Body of pancreas (tissue), 4 donors: ENCODE data around the gene TMEM167A. TPM values are rescaled to one million over a fixed set of nuclear protein-coding genes. Genes with fewer than 3 reads are reported as not detected.

Experiments used
- ATAC-seq: fragments of 150-250 bp; one replicate; pipeline ENCODE4 v1.9.1; 2016
- DNase-seq, 4 donors: peaks; one replicate each; pipeline ENCODE4 v3.0.0-alpha.2; 2019
- H3K27ac ChIP-seq, 4 donors: fragments of 200-600 bp; sonication (generic); 1 replicate in 3 of 4; 2 replicates in 1 of 4; pipeline versions ENCODE4 v1.5.1 to v1.6.1; 2016 to 2019; ENCODE audit warnings: mild to moderate bottlenecking in 1 of 4, mixed read lengths in 1 of 4, moderate library complexity in 1 of 4
- H3K27me3 ChIP-seq, 2 donors: fragments of 200-600 bp; sonication (generic); one replicate each; pipeline ENCODE4 v1.6.0; 2016; ENCODE audit warnings: mild to moderate bottlenecking in 1 of 2
- H3K36me3 ChIP-seq, 2 donors: fragments of 200-600 bp; sonication (generic); replicated peaks in 1 of 2; 2 replicates each; pipeline ENCODE4 v1.5.1; 2016; ENCODE audit warnings: low read depth in 2 of 2; ENCODE audit not compliant: insufficient read depth in 1 of 2
- H3K4me1 ChIP-seq: fragments of 200-600 bp; sonication (generic); one replicate; pipeline ENCODE4 v1.6.0; 2016
- H3K4me3 ChIP-seq, 2 donors: fragments of 200-600 bp; sonication (generic); 1 replicate in 1 of 2; 2 replicates in 1 of 2; pipeline ENCODE4 v1.5.1; 2016 to 2019
- H3K9me3 ChIP-seq, 3 donors: fragments of 200-600 bp; sonication (generic); 1 replicate in 2 of 3; 2 replicates in 1 of 3; pipeline ENCODE4 v1.5.1; 2016
- CTCF ChIP-seq, 7 experiments: fragments of 450-650 bp in 4 of 7; fragments of 200-600 bp in 3 of 7; sonication (generic) in 3 of 7; IDR thresholded peaks; one replicate each; pipeline ENCODE4 v1.5.1; 2016 to 2019; ENCODE audit warnings: antibody characterized with exemption in 7 of 7
- POLR2A ChIP-seq, 3 donors: fragments of 450-650 bp; IDR thresholded peaks; one replicate each; pipeline ENCODE4 v1.6.1; 2016; ENCODE audit warnings: antibody characterized with exemption in 3 of 3, mild to moderate bottlenecking in 2 of 3
- WGBS, 2 donors: methylation state at CpG; one replicate each; pipeline ENCODE4 v1.1.5; 2017; 5-methylcytosine and 5-hydroxymethylcytosine counted together
- intact Hi-C: fragments of 100-400 bp; cut with DNase I; formaldehyde crosslinking; loops from one replicate; pipeline ENCODE4 v1.15.1; 2023
- total RNA-seq, 2 donors: library from RNA; depleted of rRNA; stranded (reverse); fragments of >200 nt; gene quantifications; one replicate each; pipeline ENCODE4 v1.1.0, GENCODE V29; 2016

The TMEM167A gene
- total RNA-seq, 2 donors from 2014 or later: 20.8 to 24.9 TPM

- Histone ChIP-seq H3K4me1 (no peaks in the 10 kb centered on the region), H3K9me3 (no peaks in the 10 kb centered on the region), H3K27me3 (no peaks in the 10 kb centered on the region), H3K36me3 (no peaks in the 10 kb centered on the region), H3K27ac (no peak overlapping the region), H3K4me3 (no peak overlapping the region)
- no peak for TF ChIP-seq CTCF (IDR thresholded peaks at IDR 0.05)
- TF ChIP-seq POLR2A (IDR thresholded peaks at IDR 0.05): no peak
- no peak for ATAC-seq
- intact Hi-C loops: no loop called here
- WGBS, 2 donors: 89 to 90% methylated on average over 4 of the region's 4 CpGs
- no peak for DNase-seq
Measured at GRCh38 chr5:83034528-83035207, 42.5 kb downstream of the TMEM167A start.

GRCh38 chr5:83034036-83034435, 43.2 kb downstream of the TMEM167A start:
- DNase-seq (no peak), ATAC-seq (no peak)
- no peaks in the 10 kb centered on the region for H3K9me3 ChIP-seq
- H3K27ac ChIP-seq: no peak overlapping the region
- H3K4me3 ChIP-seq: no peak overlapping the region
- H3K4me1 ChIP-seq: no peaks in the 10 kb centered on the region
- intact Hi-C loops: no loop called here
- 67 to 72% methylated on average over 3 of the region's 3 CpGs for WGBS, 2 donors
- no peaks in the 10 kb centered on the region for H3K36me3 ChIP-seq
- no peaks in the 10 kb centered on the region for H3K27me3 ChIP-seq
- TF ChIP-seq CTCF (IDR thresholded peaks at IDR 0.05) (no peak), POLR2A (IDR thresholded peaks at IDR 0.05) (no peak)

GRCh38 chr5:83031381-83031780, 45.8 kb downstream of the TMEM167A start:
- WGBS, 2 donors: 94 to 100% methylated on average over 1 of the region's 1 CpG
- Histone ChIP-seq H3K4me1 (no peaks in the 10 kb centered on the region), H3K27me3 (no peaks in the 10 kb centered on the region), H3K36me3 (no peaks in the 10 kb centered on the region), H3K27ac (no peak overlapping the region), H3K4me3 (no peak overlapping the region), H3K9me3 (no peaks in the 10 kb centered on the region)
- DNase-seq (no peak), ATAC-seq (no peak)
- no peak for TF ChIP-seq POLR2A (IDR thresholded peaks at IDR 0.05)
- no peak for TF ChIP-seq CTCF (IDR thresholded peaks at IDR 0.05)
- intact Hi-C loops: no loop called here

- no peak for TF ChIP-seq POLR2A (IDR thresholded peaks at IDR 0.05)
- no peak for TF ChIP-seq CTCF (IDR thresholded peaks at IDR 0.05)
- intact Hi-C loops: no loop called here
Measured at GRCh38 chr5:83029912-83030311, 47.3 kb downstream of the TMEM167A start.

More at GRCh38 chr5:83029912-83030311, 47.3 kb downstream of the TMEM167A start:
- no peak overlapping the region for H3K27ac ChIP-seq
- no peaks in the 10 kb centered on the region for H3K27me3 ChIP-seq
- no peaks in the 10 kb centered on the region for H3K36me3 ChIP-seq
- DNase-seq (no peak), ATAC-seq (no peak)
- WGBS, 2 donors: 89 to 91% methylated on average over 2 of the region's 2 CpGs
- H3K4me1 ChIP-seq: no peaks in the 10 kb centered on the region
- no peak overlapping the region for H3K4me3 ChIP-seq
- H3K9me3 ChIP-seq: no peaks in the 10 kb centered on the region
